GM18867 (cell line): ENCODE data around the gene EVC2.
"Not testable (repeated sequence)": the region's sequence is repeated elsewhere in the genome, so short reads cannot be mapped to it uniquely, and the experiment has no call there.

Experiments
- ATAC-seq: cut with Tn5 transposase; IDR thresholded peaks from one replicate; pipeline ENCODE4 v1.9.1; 2021; ENCODE audit warnings: mild to moderate bottlenecking, moderate library complexity; ENCODE audit not compliant: unreplicated experiment

EVC2 gene

GRCh38 chr4:5630762-5631161 is 77.6 kb downstream of the EVC2 start:
- no peak for ATAC-seq

GRCh38 chr4:5629542-5629941 is 78.8 kb downstream of the EVC2 start:
- no peak for ATAC-seq

- no peak for ATAC-seq
Measured at GRCh38 chr4:5626913-5627312, 81.4 kb downstream of the EVC2 start.

- ATAC-seq = no peak
Measured at GRCh38 chr4:5622596-5622995, 85.8 kb downstream of the EVC2 start.

GRCh38 chr4:5619913-5620625 is 88.3 kb downstream of the EVC2 start:
- no peak for ATAC-seq

- no peak for ATAC-seq
Measured at GRCh38 chr4:5618051-5618960, 90.1 kb downstream of the EVC2 start.

GRCh38 chr4:5616331-5616950 is 91.9 kb downstream of the EVC2 start:
- no peak for ATAC-seq

- no peak for ATAC-seq
Measured at GRCh38 chr4:5615496-5616075, 92.8 kb downstream of the EVC2 start.

- no peak for ATAC-seq
Measured at GRCh38 chr4:5611750-5612149, 96.6 kb downstream of the EVC2 start.

GRCh38 chr4:5609306-5610007 is 98.9 kb downstream of the EVC2 start:
- no peak for ATAC-seq

GRCh38 chr4:5593828-5594227 is 114.5 kb downstream of the EVC2 start:
- not testable (repeated sequence) for ATAC-seq

- ATAC-seq = no peak
Measured at GRCh38 chr4:5592272-5592671, 116.1 kb downstream of the EVC2 start.

- no peak for ATAC-seq
Measured at GRCh38 chr4:5589495-5589894, 118.9 kb downstream of the EVC2 start.

GRCh38 chr4:5588046-5588445 is 120.3 kb downstream of the EVC2 start:
- no peak for ATAC-seq

GRCh38 chr4:5575941-5576340 is 132.4 kb downstream of the EVC2 start:
- no peak for ATAC-seq

- no peak for ATAC-seq
Measured at GRCh38 chr4:5574386-5574785, 134.0 kb downstream of the EVC2 start.

- ATAC-seq = no peak
Measured at GRCh38 chr4:5573965-5574364, 134.4 kb downstream of the EVC2 start.

GRCh38 chr4:5572751-5573150 is 135.6 kb downstream of the EVC2 start:
- no peak for ATAC-seq

GRCh38 chr4:5572114-5572513 is 136.2 kb downstream of the EVC2 start:
- ATAC-seq = no peak

- no peak for ATAC-seq
Measured at GRCh38 chr4:5571646-5572045, 136.7 kb downstream of the EVC2 start.

- no peak for ATAC-seq
Measured at GRCh38 chr4:5569451-5569850, 138.9 kb downstream of the EVC2 start.
